Tibial nerve (tissue), 4 donors: ENCODE results near the gene JAGN1. TPM values are rescaled to one million over a fixed set of nuclear protein-coding genes. Genes with fewer than 3 reads are reported as not detected.
"Not testable (repeated sequence)": the region's sequence is repeated elsewhere in the genome, so short reads cannot be mapped to it uniquely, and the experiment has no call there.

Source experiments
- DNase-seq, 2 donors: peaks; one replicate each; pipeline ENCODE4 v3.0.0-alpha.2; 2019; ENCODE audit warnings: low spot score in 2 of 2
- H3K27ac ChIP-seq, 4 donors: fragments of 200-600 bp; sonication (generic) in 3 of 4; one replicate each; pipeline ENCODE4 v1.5.1; 2017 to 2019; ENCODE audit warnings: mild to moderate bottlenecking in 1 of 4
- H3K27me3 ChIP-seq, 2 donors: fragments of 200-600 bp; sonication (generic) in 1 of 2; one replicate each; pipeline versions ENCODE4 v1.5.1 to v1.6.0; 2017 to 2019
- H3K36me3 ChIP-seq, 3 donors: fragments of 200-600 bp; sonication (generic); one replicate each; pipeline ENCODE4 v1.5.1; 2018 to 2019
- H3K4me1 ChIP-seq, 4 donors: fragments of 200-600 bp; sonication (generic) in 3 of 4; one replicate each; pipeline ENCODE4 v1.5.1; 2017 to 2019
- H3K4me3 ChIP-seq, 4 donors: fragments of 200-600 bp; sonication (generic) in 3 of 4; one replicate each; pipeline ENCODE4 v1.5.1; 2017 to 2019; ENCODE audit warnings: mild to moderate bottlenecking in 1 of 4, moderate library complexity in 1 of 4
- H3K9me3 ChIP-seq, 4 donors: fragments of 200-600 bp; sonication (generic) in 3 of 4; one replicate each; pipeline ENCODE4 v1.5.1; 2017 to 2019
- CTCF ChIP-seq, 5 experiments: fragments of 200-600 bp in 3 of 5; fragments of 450-650 bp in 2 of 5; sonication (generic) in 3 of 5; IDR thresholded peaks; one replicate each; pipeline ENCODE4 v1.5.1; 2016 to 2019; ENCODE audit warnings: antibody characterized with exemption in 5 of 5, mild to moderate bottlenecking in 3 of 5, moderate library complexity in 2 of 5
- EP300 ChIP-seq, 2 donors: sonication (generic); formaldehyde crosslinking; IDR thresholded peaks; one replicate each; pipeline ENCODE4 v1.6.1; 2017; ENCODE audit warnings: antibody characterized with exemption in 2 of 2, mild to moderate bottlenecking in 1 of 2
- POLR2A ChIP-seq, 2 donors: fragments of 450-650 bp; IDR thresholded peaks; one replicate each; pipeline ENCODE4 v1.6.1; 2017; ENCODE audit warnings: antibody characterized with exemption in 2 of 2, mild to moderate bottlenecking in 2 of 2, moderate library complexity in 2 of 2
- WGBS, 2 donors: methylation state at CpG; one replicate each; pipeline ENCODE4 v1.1.5; 2018; 5-methylcytosine and 5-hydroxymethylcytosine counted together
- total RNA-seq, 4 donors: library from RNA; depleted of rRNA; stranded (reverse); fragments of >200 nt; gene quantifications; one replicate each; pipeline ENCODE4 v1.1.0, GENCODE V29; 2016

The JAGN1 gene
- total RNA-seq, 4 donors from 2014 or later, result 21.6 to 46.7 (median 34.7) TPM

GRCh38 chr3:9863058-9863772 is 27.2 kb upstream of the JAGN1 start:
- Histone ChIP-seq H3K4me1 (peaks cover 0 to 40% (median 8%) of the 10 kb centered on the region in 4 donors), H3K27ac (peak overlapping the region; percentile 75 to 89 (median 83)), H3K27me3 (no peaks in the 10 kb centered on the region), H3K36me3 (no peaks in the 10 kb centered on the region), H3K4me3 (peak overlapping the region; percentile 17 to 50 (median 36)), H3K9me3 (no peaks in the 10 kb centered on the region)
- no peak for TF ChIP-seq EP300 (IDR thresholded peaks at IDR 0.05)
- TF ChIP-seq POLR2A (IDR thresholded peaks at IDR 0.05), result no peak
- TF ChIP-seq CTCF (IDR thresholded peaks at IDR 0.05), result no peak
- DNase-seq, result no peak
- WGBS, 2 donors, result 60 to 62% methylated on average over 18 to 21 of the region's 22 CpGs

GRCh38 chr3:9864200-9864927 is 26.0 kb upstream of the JAGN1 start:
- H3K27ac ChIP-seq, result peak overlapping the region; percentile 75 to 89 (median 82)
- no peaks in the 10 kb centered on the region for H3K9me3 ChIP-seq
- peaks cover 0 to 40% (median 8%) of the 10 kb centered on the region in 4 donors for H3K4me1 ChIP-seq
- no peaks in the 10 kb centered on the region for H3K27me3 ChIP-seq
- 22 to 23% methylated on average over 15 to 16 of the region's 16 CpGs for WGBS, 2 donors
- no peaks in the 10 kb centered on the region for H3K36me3 ChIP-seq
- peak overlapping the region in 3 of 4 donors; percentile 11 to 30 (median 15) for H3K4me3 ChIP-seq
- TF ChIP-seq POLR2A (IDR thresholded peaks at IDR 0.05) (peak in 1 of 2 donors; percentile 47), CTCF (IDR thresholded peaks at IDR 0.05) (no peak), EP300 (IDR thresholded peaks at IDR 0.05) (peak; percentile 13 to 77)
- DNase-seq, result peak; percentile 67 to 87

GRCh38 chr3:9865125-9865637 is 25.2 kb upstream of the JAGN1 start:
- 52 to 59% methylated on average over 10 of the region's 10 CpGs for WGBS, 2 donors
- DNase-seq, result not testable (repeated sequence)
- peak overlapping the region; percentile 75 to 89 (median 82) for H3K27ac ChIP-seq

GRCh38 chr3:9866639-9867038 is 23.8 kb upstream of the JAGN1 start:
- WGBS, 2 donors, result 88 to 93% methylated on average over 6 to 8 of the region's 8 CpGs
- no peak for DNase-seq
- peaks cover 0 to 40% (median 8%) of the 10 kb centered on the region in 4 donors for H3K4me1 ChIP-seq
- H3K9me3 ChIP-seq, result no peaks in the 10 kb centered on the region
- H3K27me3 ChIP-seq, result no peaks in the 10 kb centered on the region
- H3K36me3 ChIP-seq, result no peaks in the 10 kb centered on the region
- no peak overlapping the region for H3K4me3 ChIP-seq
- TF ChIP-seq POLR2A (IDR thresholded peaks at IDR 0.05) (no peak), EP300 (IDR thresholded peaks at IDR 0.05) (no peak), CTCF (IDR thresholded peaks at IDR 0.05) (no peak)
- H3K27ac ChIP-seq, result peak overlapping the region in 2 of 4 donors; percentile 88 to 89

More at GRCh38 chr3:9865125-9865637, 25.2 kb upstream of the JAGN1 start:
- Histone ChIP-seq H3K4me3 (peak overlapping the region in 3 of 4 donors; percentile 7 to 30 (median 11)), H3K4me1 (peaks cover 0 to 40% (median 8%) of the 10 kb centered on the region in 4 donors)
- H3K36me3 ChIP-seq, H3K9me3 ChIP-seq, H3K27me3 ChIP-seq: not testable (repeated sequence)

GRCh38 chr3:9867106-9867505 is 23.3 kb upstream of the JAGN1 start:
- peak overlapping the region in 2 of 4 donors; percentile 11 to 88 for H3K27ac ChIP-seq
- H3K36me3 ChIP-seq, result no peaks in the 10 kb centered on the region
- H3K4me3 ChIP-seq, result no peak overlapping the region
- 88 to 93% methylated on average over 12 of the region's 12 CpGs for WGBS, 2 donors
- H3K9me3 ChIP-seq, result no peaks in the 10 kb centered on the region
- H3K27me3 ChIP-seq, result no peaks in the 10 kb centered on the region
- DNase-seq, result no peak
- TF ChIP-seq CTCF (IDR thresholded peaks at IDR 0.05), result no peak
- no peak for TF ChIP-seq POLR2A (IDR thresholded peaks at IDR 0.05)
- no peak for TF ChIP-seq EP300 (IDR thresholded peaks at IDR 0.05)
- peaks cover 0 to 36% (median 8%) of the 10 kb centered on the region in 4 donors for H3K4me1 ChIP-seq
